Erythroblast (primary cell): Measurements from ENCODE around the gene NOSTRIN.

ENCODE experiments used
- GATA1 ChIP-seq: IDR thresholded peaks from 2 replicates; pipeline ENCODE4 v1.6.1; 2011; ENCODE audit warnings: low read depth, mild to moderate bottlenecking, control low read depth, low read length, moderate library complexity
- POLR2A ChIP-seq: IDR thresholded peaks from 2 replicates; pipeline ENCODE4 v1.6.1; 2011; ENCODE audit warnings: mild to moderate bottlenecking, low read length

- TF ChIP-seq POLR2A (no peak), GATA1 (no peak)
Observed at GRCh38 chr2:168814939-168815907, 12.8 kb downstream of the NOSTRIN start.
